HEK293 (cell line): Measurements from ENCODE around the gene HSP90AA1.

Experiments
- CTCF ChIP-seq: fragments of 450-650 bp; formaldehyde crosslinking; IDR thresholded peaks from 2 replicates; pipeline ENCODE4 v1.5.1; 2016; ENCODE audit warnings: missing biosample characterization, missing genetic modification characterization
- REPIN1 ChIP-seq: fragments of 450-650 bp; formaldehyde crosslinking; IDR thresholded peaks from 2 replicates; pipeline ENCODE4 v1.5.1; 2017; ENCODE audit warnings: missing biosample characterization, missing genetic modification characterization, low read depth
- SCRT1 ChIP-seq: fragments of 450-650 bp; formaldehyde crosslinking; IDR thresholded peaks from 2 replicates; pipeline ENCODE4 v1.5.1; 2016; ENCODE audit warnings: missing biosample characterization, missing genetic modification characterization, borderline replicate concordance
- SP2 ChIP-seq: fragments of 450-650 bp; formaldehyde crosslinking; IDR thresholded peaks from 2 replicates; pipeline ENCODE4 v1.5.1; 2016; ENCODE audit warnings: missing biosample characterization, missing genetic modification characterization
- ZNF112 ChIP-seq: fragments of 450-650 bp; formaldehyde crosslinking; IDR thresholded peaks from 2 replicates; pipeline ENCODE4 v1.5.0; 2017; ENCODE audit warnings: missing biosample characterization, missing genetic modification characterization
- ZNF174 ChIP-seq: fragments of 450-650 bp; formaldehyde crosslinking; IDR thresholded peaks from 2 replicates; pipeline ENCODE4 v1.5.0; 2017; ENCODE audit warnings: missing biosample characterization, mild to moderate bottlenecking, missing genetic modification characterization
- ZNF350 ChIP-seq: fragments of 450-650 bp; formaldehyde crosslinking; IDR thresholded peaks from 2 replicates; pipeline ENCODE4 v1.5.0; 2017; ENCODE audit warnings: missing biosample characterization, mild to moderate bottlenecking, missing genetic modification characterization
- ZNF624 ChIP-seq: fragments of 450-650 bp; formaldehyde crosslinking; IDR thresholded peaks from 2 replicates; pipeline ENCODE4 v1.5.1; 2017; ENCODE audit warnings: missing biosample characterization, missing genetic modification characterization
- TF ChIP-seq, protein P1 (sequence below): fragments of 450-650 bp; formaldehyde crosslinking; IDR thresholded peaks from 2 replicates; pipeline ENCODE4 v1.5.1; 2016; ENCODE audit warnings: missing biosample characterization, missing genetic modification characterization
- TF ChIP-seq, protein P2 (sequence below): IDR thresholded peaks from 2 replicates; pipeline ENCODE4 v1.6.1; 2011; ENCODE audit warnings: mild to moderate bottlenecking, low read depth, low read length, borderline replicate concordance

GRCh38 chr14:102103062-102103695 is 16.3 kb upstream of the HSP90AA1 start:
- TF ChIP-seq, protein P1, sequence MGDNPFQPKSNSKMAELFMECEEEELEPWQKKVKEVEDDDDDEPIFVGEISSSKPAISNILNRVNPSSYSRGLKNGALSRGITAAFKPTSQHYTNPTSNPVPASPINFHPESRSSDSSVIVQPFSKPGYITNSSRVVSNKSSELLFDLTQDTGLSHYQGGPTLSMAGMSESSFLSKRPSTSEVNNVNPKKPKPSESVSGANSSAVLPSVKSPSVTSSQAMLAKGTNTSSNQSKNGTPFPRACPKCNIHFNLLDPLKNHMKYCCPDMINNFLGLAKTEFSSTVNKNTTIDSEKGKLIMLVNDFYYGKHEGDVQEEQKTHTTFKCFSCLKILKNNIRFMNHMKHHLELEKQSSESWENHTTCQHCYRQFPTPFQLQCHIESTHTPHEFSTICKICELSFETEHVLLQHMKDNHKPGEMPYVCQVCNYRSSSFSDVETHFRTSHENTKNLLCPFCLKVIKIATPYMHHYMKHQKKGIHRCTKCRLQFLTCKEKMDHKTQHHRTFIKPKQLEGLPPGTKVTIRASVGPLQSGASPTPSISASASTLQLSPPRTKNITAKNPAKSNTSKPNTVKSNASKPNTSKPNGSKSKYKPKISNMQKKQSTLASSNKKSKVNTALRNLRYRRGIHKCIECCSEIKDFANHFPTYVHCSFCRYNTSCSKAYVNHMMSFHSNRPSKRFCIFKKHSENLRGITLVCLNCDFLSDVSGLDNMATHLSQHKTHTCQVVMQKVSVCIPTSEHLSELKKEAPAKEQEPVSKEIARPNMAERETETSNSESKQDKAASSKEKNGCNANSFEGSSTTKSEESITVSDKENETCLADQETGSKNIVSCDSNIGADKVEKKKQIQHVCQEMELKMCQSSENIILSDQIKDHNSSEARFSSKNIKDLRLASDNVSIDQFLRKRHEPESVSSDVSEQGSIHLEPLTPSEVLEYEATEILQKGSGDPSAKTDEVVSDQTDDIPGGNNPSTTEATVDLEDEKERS (tag by site-specific recombination): no peak
- no peak for TF ChIP-seq CTCF (tag by site-specific recombination)
- no peak for TF ChIP-seq ZNF350
- TF ChIP-seq ZNF624 (tag by site-specific recombination): no peak
- TF ChIP-seq ZNF112 (tag by site-specific recombination): no peak
- TF ChIP-seq SP2: no peak
- TF ChIP-seq, protein P2, sequence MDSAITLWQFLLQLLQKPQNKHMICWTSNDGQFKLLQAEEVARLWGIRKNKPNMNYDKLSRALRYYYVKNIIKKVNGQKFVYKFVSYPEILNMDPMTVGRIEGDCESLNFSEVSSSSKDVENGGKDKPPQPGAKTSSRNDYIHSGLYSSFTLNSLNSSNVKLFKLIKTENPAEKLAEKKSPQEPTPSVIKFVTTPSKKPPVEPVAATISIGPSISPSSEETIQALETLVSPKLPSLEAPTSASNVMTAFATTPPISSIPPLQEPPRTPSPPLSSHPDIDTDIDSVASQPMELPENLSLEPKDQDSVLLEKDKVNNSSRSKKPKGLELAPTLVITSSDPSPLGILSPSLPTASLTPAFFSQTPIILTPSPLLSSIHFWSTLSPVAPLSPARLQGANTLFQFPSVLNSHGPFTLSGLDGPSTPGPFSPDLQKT: no peak
- no peak for TF ChIP-seq ZNF174 (tag by site-specific recombination)
- TF ChIP-seq REPIN1: no peak
- TF ChIP-seq SCRT1 (tag by site-specific recombination): no peak
